H1 (cell line): ENCODE results near the gene ALG1.

ENCODE experiments used
- JUN ChIP-seq: IDR thresholded peaks from 2 replicates; pipeline ENCODE4 v1.6.1; 2011; ENCODE audit warnings: low read depth, mild to moderate bottlenecking, improper control_type of control experiment, low read length
- JUND ChIP-seq: IDR thresholded peaks from 2 replicates; pipeline ENCODE4 v1.6.1; 2011; ENCODE audit warnings: mild to moderate bottlenecking, improper control_type of control experiment, low read length
- POLR2A ChIP-seq, 2 experiments: IDR thresholded peaks; 1 replicate in 1 of 2; 2 replicates in 1 of 2; pipeline ENCODE4 v1.6.1; 2011; ENCODE audit warnings: low read depth in 2 of 2, low read length in 2 of 2, mild to moderate bottlenecking in 2 of 2; ENCODE audit errors: control extremely low read depth in 1 of 2
- POLR2AphosphoS5 ChIP-seq: IDR thresholded peaks from 2 replicates; pipeline ENCODE4 v1.6.1; 2011; ENCODE audit warnings: low read depth, low read length
- RAD21 ChIP-seq, 2 experiments: IDR thresholded peaks in 1 of 2; conservative IDR thresholded peaks in 1 of 2; 2 replicates each; pipeline ENCODE4 v1.6.1; 2011; ENCODE audit warnings: low read depth in 2 of 2, low read length in 2 of 2, improper control_type of control experiment in 1 of 2, inconsistent platforms in 1 of 2, mild to moderate bottlenecking in 1 of 2, moderate library complexity in 1 of 2
- RFX5 ChIP-seq: IDR thresholded peaks from 2 replicates; pipeline ENCODE4 v1.6.1; 2011; ENCODE audit warnings: low read depth, low read length, improper control_type of control experiment, borderline replicate concordance
- SP1 ChIP-seq: IDR thresholded peaks from 2 replicates; pipeline ENCODE4 v1.6.1; 2011; ENCODE audit warnings: low read depth, low read length
- TBP ChIP-seq: IDR thresholded peaks from 2 replicates; pipeline ENCODE4 v1.6.1; 2011; ENCODE audit warnings: low read depth, low read length, improper control_type of control experiment
- TF ChIP-seq, protein P1 (sequence below): IDR thresholded peaks from 2 replicates; pipeline ENCODE4 v1.6.1; 2012; ENCODE audit warnings: low read length, inconsistent platforms
- TF ChIP-seq, protein P2 (sequence below), 3 experiments: IDR thresholded peaks; 1 replicate in 2 of 3; 2 replicates in 1 of 3; pipeline versions ENCODE4 v1.5.1 to v1.6.1; 2011; ENCODE audit warnings: low read length in 3 of 3, mild to moderate bottlenecking in 3 of 3, inconsistent platforms in 2 of 3, low read depth in 1 of 3, moderate library complexity in 1 of 3; ENCODE audit not compliant: insufficient read depth in 1 of 3; ENCODE audit errors: control extremely low read depth in 1 of 3
- TF ChIP-seq, protein P3 (sequence below): IDR thresholded peaks from 2 replicates; pipeline ENCODE4 v1.6.1; 2011; ENCODE audit warnings: low read length, improper control_type of control experiment

DNA sequence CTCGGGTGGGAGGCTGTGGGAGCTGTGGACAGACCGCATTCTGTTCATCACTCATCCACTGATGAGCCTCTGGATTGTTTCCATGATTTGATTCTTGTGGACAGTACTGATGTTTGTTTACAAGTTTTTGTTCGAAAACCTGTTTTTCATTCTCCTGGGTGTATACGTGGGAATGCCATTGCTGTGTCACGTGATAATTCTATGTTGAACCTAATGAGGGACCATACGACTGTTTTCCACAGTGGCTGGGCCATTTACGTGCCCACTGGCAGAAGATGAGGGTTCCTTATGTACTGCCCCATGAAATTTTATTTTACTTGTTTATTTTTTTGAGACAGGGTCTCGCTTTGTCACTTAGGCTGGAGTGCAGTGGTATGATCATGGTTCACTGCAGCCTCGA is 2.6 kb upstream of the ALG1 start:
- no peak for TF ChIP-seq POLR2A (IDR thresholded peaks at IDR 0.05; ENCODE audit: control extremely low read depth in 1 of 2, low read depth in 2 of 2, low read length in 2 of 2)
- TF ChIP-seq, protein P1, sequence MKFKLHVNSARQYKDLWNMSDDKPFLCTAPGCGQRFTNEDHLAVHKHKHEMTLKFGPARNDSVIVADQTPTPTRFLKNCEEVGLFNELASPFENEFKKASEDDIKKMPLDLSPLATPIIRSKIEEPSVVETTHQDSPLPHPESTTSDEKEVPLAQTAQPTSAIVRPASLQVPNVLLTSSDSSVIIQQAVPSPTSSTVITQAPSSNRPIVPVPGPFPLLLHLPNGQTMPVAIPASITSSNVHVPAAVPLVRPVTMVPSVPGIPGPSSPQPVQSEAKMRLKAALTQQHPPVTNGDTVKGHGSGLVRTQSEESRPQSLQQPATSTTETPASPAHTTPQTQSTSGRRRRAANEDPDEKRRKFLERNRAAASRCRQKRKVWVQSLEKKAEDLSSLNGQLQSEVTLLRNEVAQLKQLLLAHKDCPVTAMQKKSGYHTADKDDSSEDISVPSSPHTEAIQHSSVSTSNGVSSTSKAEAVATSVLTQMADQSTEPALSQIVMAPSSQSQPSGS: no peak
- no peak for TF ChIP-seq SP1
- no peak for TF ChIP-seq JUND
- TF ChIP-seq, protein P2, sequence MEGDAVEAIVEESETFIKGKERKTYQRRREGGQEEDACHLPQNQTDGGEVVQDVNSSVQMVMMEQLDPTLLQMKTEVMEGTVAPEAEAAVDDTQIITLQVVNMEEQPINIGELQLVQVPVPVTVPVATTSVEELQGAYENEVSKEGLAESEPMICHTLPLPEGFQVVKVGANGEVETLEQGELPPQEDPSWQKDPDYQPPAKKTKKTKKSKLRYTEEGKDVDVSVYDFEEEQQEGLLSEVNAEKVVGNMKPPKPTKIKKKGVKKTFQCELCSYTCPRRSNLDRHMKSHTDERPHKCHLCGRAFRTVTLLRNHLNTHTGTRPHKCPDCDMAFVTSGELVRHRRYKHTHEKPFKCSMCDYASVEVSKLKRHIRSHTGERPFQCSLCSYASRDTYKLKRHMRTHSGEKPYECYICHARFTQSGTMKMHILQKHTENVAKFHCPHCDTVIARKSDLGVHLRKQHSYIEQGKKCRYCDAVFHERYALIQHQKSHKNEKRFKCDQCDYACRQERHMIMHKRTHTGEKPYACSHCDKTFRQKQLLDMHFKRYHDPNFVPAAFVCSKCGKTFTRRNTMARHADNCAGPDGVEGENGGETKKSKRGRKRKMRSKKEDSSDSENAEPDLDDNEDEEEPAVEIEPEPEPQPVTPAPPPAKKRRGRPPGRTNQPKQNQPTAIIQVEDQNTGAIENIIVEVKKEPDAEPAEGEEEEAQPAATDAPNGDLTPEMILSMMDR (IDR thresholded peaks at IDR 0.05; ENCODE audit: control extremely low read depth in 1 of 3, insufficient read depth in 1 of 3, low read depth in 1 of 3, low read length in 3 of 3): no peak
- TF ChIP-seq, protein P3, sequence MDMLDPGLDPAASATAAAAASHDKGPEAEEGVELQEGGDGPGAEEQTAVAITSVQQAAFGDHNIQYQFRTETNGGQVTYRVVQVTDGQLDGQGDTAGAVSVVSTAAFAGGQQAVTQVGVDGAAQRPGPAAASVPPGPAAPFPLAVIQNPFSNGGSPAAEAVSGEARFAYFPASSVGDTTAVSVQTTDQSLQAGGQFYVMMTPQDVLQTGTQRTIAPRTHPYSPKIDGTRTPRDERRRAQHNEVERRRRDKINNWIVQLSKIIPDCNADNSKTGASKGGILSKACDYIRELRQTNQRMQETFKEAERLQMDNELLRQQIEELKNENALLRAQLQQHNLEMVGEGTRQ: no peak
- TF ChIP-seq JUN: no peak
- no peak for TF ChIP-seq TBP
- TF ChIP-seq POLR2AphosphoS5: no peak
- TF ChIP-seq RAD21 (IDR thresholded peaks at IDR 0.05 in 1 of 2, conservative IDR thresholded peaks at IDR 0.05 in 1 of 2; ENCODE audit: low read depth in 2 of 2, low read length in 2 of 2): no peak
- TF ChIP-seq RFX5: no peak
